Spleen (tissue), 13 donors: ENCODE measurements around the gene SLC9C2. TPM values are rescaled to one million over a fixed set of nuclear protein-coding genes. Genes with fewer than 3 reads are reported as not detected.
A peak's percentile ranks its signal among the peaks of the same experiment; 100 is the strongest.
"Not testable (repeated sequence)": the region's sequence is repeated elsewhere in the genome, so short reads cannot be mapped to it uniquely, and the experiment has no call there.

Source experiments
- DNase-seq: peaks from one replicate; pipeline ENCODE4 v3.0.0-alpha.2; 2020
- H3K27ac ChIP-seq, 8 donors: fragments of 200-600 bp; sonication (generic) in 7 of 8; 1 replicate in 4 of 8; 2 replicates in 4 of 8; pipeline versions ENCODE4 v1.5.0 to v1.8.0; 2016 to 2021; ENCODE audit warnings: inconsistent platforms in 4 of 8, mild to moderate bottlenecking in 4 of 8, moderate library complexity in 1 of 8
- H3K27me3 ChIP-seq, 7 donors: fragments of 200-600 bp; sonication (generic) in 6 of 7; replicated peaks in 1 of 7; 1 replicate in 4 of 7; 2 replicates in 3 of 7; pipeline versions ENCODE4 v1.5.0 to v1.8.0; 2016 to 2021; ENCODE audit warnings: inconsistent platforms in 3 of 7, mild to moderate bottlenecking in 1 of 7
- H3K36me3 ChIP-seq, 6 donors: fragments of 200-600 bp; sonication (generic) in 5 of 6; 1 replicate in 4 of 6; 2 replicates in 2 of 6; pipeline versions ENCODE4 v1.5.0 to v1.8.0; 2016 to 2021; ENCODE audit warnings: inconsistent platforms in 2 of 6
- H3K4me1 ChIP-seq, 6 donors: fragments of 200-600 bp; sonication (generic) in 5 of 6; 1 replicate in 3 of 6; 2 replicates in 3 of 6; pipeline versions ENCODE4 v1.5.0 to v1.8.0; 2016 to 2021; ENCODE audit warnings: inconsistent platforms in 3 of 6
- H3K4me3 ChIP-seq, 8 donors: fragments of 200-600 bp; sonication (generic) in 7 of 8; 1 replicate in 4 of 8; 2 replicates in 4 of 8; pipeline versions ENCODE4 v1.5.0 to v1.8.0; 2016 to 2021; ENCODE audit warnings: inconsistent platforms in 4 of 8, mild to moderate bottlenecking in 4 of 8, moderate library complexity in 2 of 8
- H3K9me3 ChIP-seq, 8 donors: fragments of 200-600 bp; sonication (generic) in 7 of 8; 1 replicate in 4 of 8; 2 replicates in 4 of 8; pipeline versions ENCODE4 v1.5.0 to v1.8.0; 2016 to 2021; ENCODE audit warnings: inconsistent platforms in 4 of 8
- CTCF ChIP-seq, 11 experiments: fragments of 200-600 bp in 7 of 11; fragments of 450-650 bp in 4 of 11; sonication (generic) in 4 of 11; IDR thresholded peaks in 8 of 11; conservative IDR thresholded peaks in 3 of 11; 1 replicate in 7 of 11; 2 replicates in 4 of 11; pipeline versions ENCODE4 v1.4.0 to v1.8.0; 2016 to 2021; ENCODE audit warnings: antibody characterized with exemption in 11 of 11, inconsistent platforms in 4 of 11, mild to moderate bottlenecking in 1 of 11
- POLR2A ChIP-seq, 3 donors: fragments of 450-650 bp; IDR thresholded peaks; one replicate each; pipeline ENCODE4 v1.5.1; 2017; ENCODE audit warnings: antibody characterized with exemption in 3 of 3, mild to moderate bottlenecking in 1 of 3
- POLR2AphosphoS5 ChIP-seq, 3 donors: sonication (generic); formaldehyde crosslinking; IDR thresholded peaks; one replicate each; pipeline ENCODE4 v1.5.1; 2017; ENCODE audit warnings: antibody characterized with exemption in 3 of 3
- WGBS, 5 donors: extraction: QIAGEN DNeasy Blood & Tissue Kit in 3 of 5; methylation state at CpG; one replicate each; pipeline versions ENCODE4 v1.1.5 to v1.1.7; 2013 to 2018; 5-methylcytosine and 5-hydroxymethylcytosine counted together
- intact Hi-C: fragments of 100-400 bp; cut with DNase I; formaldehyde crosslinking; loops from one replicate; pipeline ENCODE4 v1.15.0; 2023; ENCODE audit warnings: low total_unique reads
- long read RNA-seq, 2 donors: transcript quantifications; one replicate each; lab custom pipeline, GENCODE V29; 2026
- polyA plus RNA-seq, 3 donors: library from polyadenylated mRNA; stranded (reverse); fragments of 200-250 nt; gene quantifications; one replicate each; pipeline ENCODE4 v1.2.1, GENCODE V29; 2013
- total RNA-seq, 7 donors: library from RNA; depleted of rRNA in 3 of 7; stranded (reverse); fragments of >200 nt in 3 of 7; fragmentation: NEBNext Ultra II Directional in 4 of 7; extraction: Animal tissue kit (Norgen Biotek cat#: 25700) in 4 of 7; gene quantifications; one replicate each; pipeline versions ENCODE4 v1.1.0 to v1.2.1, GENCODE V29; 2016 to 2021
- donor health status: healthy with polysubstance abuse.
- donor health status: DM: no; HTN: no; CAD: no; lungs with moderate emphysema.
- donor health status: DM: no; HTN: no; CAD: no.
- donor health status: Bipolar disorder and iron deficiency.
- donor health status: healthy.
- donor health status: DM: no; HTN: no; CAD: no.
- donor health status: DM: yes; HTN: yes; CAD: no.

The SLC9C2 gene
- total RNA-seq (1 to 10 TPM in 3 of 7 donors, under 1 TPM in 3, not detected in 1; 0.29 to 2.0 (median 1.1) TPM), polyA plus RNA-seq (under 1 TPM; 0.03 to 0.48 (median 0.07) TPM)
- long read RNA-seq, donor 1 = 0 reads
- long read RNA-seq, donor 2 = 0 reads

GRCh38 chr1:173603056-173603591, at the start of gene SLC9C2:
Gene SLC9C2 (minus strand): TSS chr1:173603072. CDS start chr1:173601776, 1,296 bp downstream.
- H3K27me3 ChIP-seq = no peaks in the 10 kb centered on the region
- peak within 1 kb of the TSS in 5 of 8 donors; percentile 1 to 50 (median 13) for H3K4me3 ChIP-seq
- intact Hi-C loops = no loop called here
- peaks cover 0 to 18% (median 2%) of the 10 kb centered on the region in 6 donors for H3K4me1 ChIP-seq
- WGBS, 5 donors = 29 to 44% (median 32%) methylated on average over 5 of the region's 5 CpGs
- TF ChIP-seq POLR2A (IDR thresholded peaks at IDR 0.05) = no peak
- no peak for TF ChIP-seq CTCF (IDR thresholded peaks at IDR 0.05 in 8 of 11, conservative IDR thresholded peaks at IDR 0.05 in 3 of 11)
- TF ChIP-seq POLR2AphosphoS5 (IDR thresholded peaks at IDR 0.05) = no peak
- no peaks in the 10 kb centered on the region for H3K9me3 ChIP-seq
- no peak for DNase-seq
- peak within 1 kb of the TSS; percentile 34 to 78 (median 62) for H3K27ac ChIP-seq
- no peaks in the 10 kb centered on the region for H3K36me3 ChIP-seq

- Histone ChIP-seq H3K27ac (no peak overlapping the region), H3K27me3 (no peaks in the 10 kb centered on the region), H3K9me3 (peaks cover 0 to 6% (median 0%) of the 10 kb centered on the region in 8 donors), H3K4me3 (no peak overlapping the region), H3K36me3 (no peaks in the 10 kb centered on the region), H3K4me1 (no peaks in the 10 kb centered on the region)
- DNase-seq = no peak
- intact Hi-C loops = no loop called here
- no peak for TF ChIP-seq POLR2A (IDR thresholded peaks at IDR 0.05)
- no peak for TF ChIP-seq CTCF (IDR thresholded peaks at IDR 0.05 in 8 of 11, conservative IDR thresholded peaks at IDR 0.05 in 3 of 11)
Observed at GRCh38 chr1:173648880-173649605, 46.2 kb upstream of the SLC9C2 start.

GRCh38 chr1:173646656-173647055, 43.8 kb upstream of the SLC9C2 start:
- no peak for TF ChIP-seq CTCF (IDR thresholded peaks at IDR 0.05 in 8 of 11, conservative IDR thresholded peaks at IDR 0.05 in 3 of 11)
- TF ChIP-seq POLR2AphosphoS5 (IDR thresholded peaks at IDR 0.05) = no peak
- TF ChIP-seq POLR2A (IDR thresholded peaks at IDR 0.05) = no peak
- intact Hi-C loops = no loop called here
- Histone ChIP-seq H3K27me3 (no peaks in the 10 kb centered on the region), H3K9me3 (peaks cover 0 to 6% (median 0%) of the 10 kb centered on the region in 8 donors), H3K27ac (no peak overlapping the region), H3K36me3 (no peaks in the 10 kb centered on the region), H3K4me3 (no peak overlapping the region), H3K4me1 (no peaks in the 10 kb centered on the region)
- DNase-seq = no peak
- WGBS, 5 donors = 75 to 81% (median 78%) methylated on average over 3 of the region's 3 CpGs

- DNase-seq, H3K9me3 ChIP-seq, intact Hi-C loops, H3K4me3 ChIP-seq, H3K27me3 ChIP-seq, H3K27ac ChIP-seq, H3K4me1 ChIP-seq, H3K36me3 ChIP-seq: not testable (repeated sequence)
- 80 to 96% (median 93%) methylated on average over 4 of the region's 4 CpGs for WGBS, 5 donors
Observed at GRCh38 chr1:173642450-173643139, 39.7 kb upstream of the SLC9C2 start.
